ENCODE results near the gene CRK.
A peak's percentile ranks its signal among the peaks of the same experiment; 100 is the strongest.

The CRK gene

GRCh38 chr17:1485423-1486376 is 29.7 kb upstream of the CRK start:
- DNase-seq (ENCODE audit: low read depth): peak; percentile 42

- DNase-seq (ENCODE audit: low read depth): no peak
Observed at GRCh38 chr17:1484676-1485422, 28.8 kb upstream of the CRK start.

GRCh38 chr17:1484060-1484535 is 28.1 kb upstream of the CRK start:
- DNase-seq (ENCODE audit: low read depth): no peak

GRCh38 chr17:1482680-1483079 is 26.6 kb upstream of the CRK start:
- no peak for DNase-seq (ENCODE audit: low read depth)

GRCh38 chr17:1481736-1482135 is 25.7 kb upstream of the CRK start:
- DNase-seq (ENCODE audit: low read depth): no peak

GRCh38 chr17:1480747-1481465 is 24.9 kb upstream of the CRK start:
- no peak for DNase-seq (ENCODE audit: low read depth)

- DNase-seq (ENCODE audit: low read depth): no peak
Observed at GRCh38 chr17:1478418-1478817, 22.4 kb upstream of the CRK start.

- DNase-seq (ENCODE audit: low read depth): no peak
Observed at GRCh38 chr17:1475321-1475854, 19.4 kb upstream of the CRK start.

- DNase-seq (ENCODE audit: low read depth): no peak
Observed at GRCh38 chr17:1474402-1475189, 18.6 kb upstream of the CRK start.

- no peak for DNase-seq (ENCODE audit: low read depth)
Observed at GRCh38 chr17:1473841-1474240, 17.8 kb upstream of the CRK start.

GRCh38 chr17:1473170-1473569 is 17.1 kb upstream of the CRK start:
- DNase-seq (ENCODE audit: low read depth): no peak

- no peak for DNase-seq (ENCODE audit: low read depth)
Observed at GRCh38 chr17:1471911-1472821, 16.1 kb upstream of the CRK start.

- no peak for DNase-seq (ENCODE audit: low read depth)
Observed at GRCh38 chr17:1471490-1471889, 15.5 kb upstream of the CRK start.

- no peak for DNase-seq (ENCODE audit: low read depth)
Observed at GRCh38 chr17:1470755-1471462, 14.9 kb upstream of the CRK start.

- DNase-seq (ENCODE audit: low read depth): no peak
Observed at GRCh38 chr17:1470071-1470754, 14.2 kb upstream of the CRK start.

GRCh38 chr17:1469231-1469852 is 13.3 kb upstream of the CRK start:
- no peak for DNase-seq (ENCODE audit: low read depth)

GRCh38 chr17:1467898-1468492 is 12.0 kb upstream of the CRK start:
- DNase-seq (ENCODE audit: low read depth): no peak

GRCh38 chr17:1467258-1467657 is 11.2 kb upstream of the CRK start:
- DNase-seq (ENCODE audit: low read depth): no peak
